A549 (cell line): Measurements from ENCODE around the gene CEBPE.

Source experiments
- CTCF ChIP-seq: fragments of >200 bp; sonication (Bioruptor Twin); formaldehyde crosslinking; IDR thresholded peaks from 3 replicates; pipeline ENCODE4 v1.5.1; 2016
- ESRRA ChIP-seq: fragments of 150-350 bp; IDR thresholded peaks from 2 replicates; pipeline ENCODE4 v1.6.1; 2014; ENCODE audit warnings: mild to moderate bottlenecking, low read length, borderline replicate concordance
- MAX ChIP-seq: IDR thresholded peaks from 2 replicates; pipeline ENCODE4 v1.6.1; 2012
- MYC ChIP-seq: IDR thresholded peaks from 2 replicates; pipeline ENCODE4 v1.6.1; 2012; ENCODE audit warnings: mild to moderate bottlenecking, inconsistent platforms, low read length, improper control_type of control experiment, borderline replicate concordance
- NFE2L2 ChIP-seq: fragments of 150-350 bp; conservative IDR thresholded peaks from 2 replicates; pipeline ENCODE4 v1.6.1; 2014; ENCODE audit warnings: low read length
- POLR2A ChIP-seq: IDR thresholded peaks from 2 replicates; pipeline ENCODE4 v1.6.1; 2012; ENCODE audit warnings: mild to moderate bottlenecking, low read length
- USF2 ChIP-seq: fragments of 450-650 bp; IDR thresholded peaks from 2 replicates; pipeline ENCODE4 v1.6.1; 2014; ENCODE audit warnings: antibody characterized with exemption

GRCh38 chr14:23162005-23162404, 43.0 kb upstream of the CEBPE start:
- no peak for TF ChIP-seq ESRRA
- TF ChIP-seq CTCF, result no peak
- no peak for TF ChIP-seq USF2
- no peak for TF ChIP-seq POLR2A
- TF ChIP-seq MAX, result no peak
- TF ChIP-seq NFE2L2, result no peak
- no peak for TF ChIP-seq MYC
